H1 (cell line): ENCODE results near the gene OXNAD1. TPM values are rescaled to one million over a fixed set of nuclear protein-coding genes. Genes with fewer than 3 reads are reported as not detected.

Source experiments
- CBX8 ChIP-seq: fragments of 300-800, 300-1000 bp; sonication (generic); IDR thresholded peaks from 2 replicates; pipeline ENCODE4 v1.7.1; 2016; ENCODE audit warnings: low read depth, low read length, borderline replicate concordance
- CREB1 ChIP-seq: IDR thresholded peaks from 2 replicates; pipeline ENCODE4 v1.6.1; 2012; ENCODE audit warnings: inconsistent platforms
- JUN ChIP-seq: IDR thresholded peaks from 2 replicates; pipeline ENCODE4 v1.6.1; 2011; ENCODE audit warnings: low read depth, mild to moderate bottlenecking, improper control_type of control experiment, low read length
- KDM5A ChIP-seq: fragments of 200-600 bp; IDR thresholded peaks from 2 replicates; pipeline ENCODE4 v1.7.1; 2012; ENCODE audit warnings: mild to moderate bottlenecking, low read length, inconsistent platforms, mixed read lengths
- POU5F1 ChIP-seq: IDR thresholded peaks from 2 replicates; pipeline ENCODE4 v1.6.1; 2011; ENCODE audit warnings: low read depth, mild to moderate bottlenecking, low read length, moderate library complexity
- TEAD4 ChIP-seq: IDR thresholded peaks from 2 replicates; pipeline ENCODE4 v1.6.1; 2012; ENCODE audit warnings: low read depth, low read length, inconsistent platforms, mixed read lengths
- polyA plus RNA-seq, 7 experiments: library from polyadenylated mRNA; depleted of rRNA in 3 of 7; stranded (reverse) in 5 of 7; unstranded in 2 of 7; fragments of >200 nt in 5 of 7; fragments of 200-250 nt in 2 of 7; gene quantifications; 1 replicate in 5 of 7; 2 replicates in 1 of 7; 4 replicates in 1 of 7; pipeline versions ENCODE4 v1.2.1 to v1.2.3, GENCODE V29; 2011 to 2013; ENCODE audit warnings: missing spikeins in 2 of 7, mixed read lengths in 2 of 7
- total RNA-seq: library from RNA; stranded (reverse); fragmentation: NEBNext Ultra II Directional; extraction: Animal tissue kit (Norgen Biotek cat#: 25700); gene quantifications from 2 replicates; pipeline ENCODE4 v1.2.1, GENCODE V29; 2021
- TF ChIP-seq, protein P1 (sequence below): fragments of 300-600 bp; sonication (generic); IDR thresholded peaks from 2 replicates; pipeline ENCODE4 v1.7.1; 2012; ENCODE audit warnings: low read length, moderate library complexity, mild to moderate bottlenecking, inconsistent platforms; ENCODE audit not compliant: insufficient replicate concordance
- TF ChIP-seq, protein P2 (sequence below), 3 experiments: IDR thresholded peaks; 1 replicate in 2 of 3; 2 replicates in 1 of 3; pipeline versions ENCODE4 v1.5.1 to v1.6.1; 2011; ENCODE audit warnings: low read length in 3 of 3, mild to moderate bottlenecking in 3 of 3, inconsistent platforms in 2 of 3, low read depth in 1 of 3, moderate library complexity in 1 of 3; ENCODE audit not compliant: insufficient read depth in 1 of 3; ENCODE audit errors: control extremely low read depth in 1 of 3

Gene OXNAD1
- total and polyA plus RNA-seq, 2 of the 8 experiments (the other 6 are each of a cell fraction or from before 2014, with no cell fraction given), result 14.9 to 24.8 TPM

DNA sequence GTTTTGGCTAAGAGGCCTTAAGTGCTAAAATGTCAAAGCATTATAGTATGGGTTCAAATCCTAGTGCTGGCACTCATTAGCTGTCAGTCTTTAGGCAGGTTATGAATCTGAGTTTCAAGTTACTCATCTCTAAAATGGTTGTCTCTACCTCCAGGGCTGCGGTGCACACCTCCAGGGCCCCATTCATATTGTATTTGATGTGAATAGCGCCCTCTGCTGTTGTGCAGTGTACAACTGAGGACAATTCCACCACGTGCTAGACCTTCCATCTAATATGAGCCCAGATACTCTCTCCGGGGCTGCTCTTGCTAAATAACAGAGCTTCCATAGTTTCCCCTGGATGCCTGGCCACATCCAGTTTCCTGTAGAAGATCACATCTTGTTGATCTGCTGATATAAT is 54.3 kb downstream of the OXNAD1 start (continued):
- TF ChIP-seq, protein P1, sequence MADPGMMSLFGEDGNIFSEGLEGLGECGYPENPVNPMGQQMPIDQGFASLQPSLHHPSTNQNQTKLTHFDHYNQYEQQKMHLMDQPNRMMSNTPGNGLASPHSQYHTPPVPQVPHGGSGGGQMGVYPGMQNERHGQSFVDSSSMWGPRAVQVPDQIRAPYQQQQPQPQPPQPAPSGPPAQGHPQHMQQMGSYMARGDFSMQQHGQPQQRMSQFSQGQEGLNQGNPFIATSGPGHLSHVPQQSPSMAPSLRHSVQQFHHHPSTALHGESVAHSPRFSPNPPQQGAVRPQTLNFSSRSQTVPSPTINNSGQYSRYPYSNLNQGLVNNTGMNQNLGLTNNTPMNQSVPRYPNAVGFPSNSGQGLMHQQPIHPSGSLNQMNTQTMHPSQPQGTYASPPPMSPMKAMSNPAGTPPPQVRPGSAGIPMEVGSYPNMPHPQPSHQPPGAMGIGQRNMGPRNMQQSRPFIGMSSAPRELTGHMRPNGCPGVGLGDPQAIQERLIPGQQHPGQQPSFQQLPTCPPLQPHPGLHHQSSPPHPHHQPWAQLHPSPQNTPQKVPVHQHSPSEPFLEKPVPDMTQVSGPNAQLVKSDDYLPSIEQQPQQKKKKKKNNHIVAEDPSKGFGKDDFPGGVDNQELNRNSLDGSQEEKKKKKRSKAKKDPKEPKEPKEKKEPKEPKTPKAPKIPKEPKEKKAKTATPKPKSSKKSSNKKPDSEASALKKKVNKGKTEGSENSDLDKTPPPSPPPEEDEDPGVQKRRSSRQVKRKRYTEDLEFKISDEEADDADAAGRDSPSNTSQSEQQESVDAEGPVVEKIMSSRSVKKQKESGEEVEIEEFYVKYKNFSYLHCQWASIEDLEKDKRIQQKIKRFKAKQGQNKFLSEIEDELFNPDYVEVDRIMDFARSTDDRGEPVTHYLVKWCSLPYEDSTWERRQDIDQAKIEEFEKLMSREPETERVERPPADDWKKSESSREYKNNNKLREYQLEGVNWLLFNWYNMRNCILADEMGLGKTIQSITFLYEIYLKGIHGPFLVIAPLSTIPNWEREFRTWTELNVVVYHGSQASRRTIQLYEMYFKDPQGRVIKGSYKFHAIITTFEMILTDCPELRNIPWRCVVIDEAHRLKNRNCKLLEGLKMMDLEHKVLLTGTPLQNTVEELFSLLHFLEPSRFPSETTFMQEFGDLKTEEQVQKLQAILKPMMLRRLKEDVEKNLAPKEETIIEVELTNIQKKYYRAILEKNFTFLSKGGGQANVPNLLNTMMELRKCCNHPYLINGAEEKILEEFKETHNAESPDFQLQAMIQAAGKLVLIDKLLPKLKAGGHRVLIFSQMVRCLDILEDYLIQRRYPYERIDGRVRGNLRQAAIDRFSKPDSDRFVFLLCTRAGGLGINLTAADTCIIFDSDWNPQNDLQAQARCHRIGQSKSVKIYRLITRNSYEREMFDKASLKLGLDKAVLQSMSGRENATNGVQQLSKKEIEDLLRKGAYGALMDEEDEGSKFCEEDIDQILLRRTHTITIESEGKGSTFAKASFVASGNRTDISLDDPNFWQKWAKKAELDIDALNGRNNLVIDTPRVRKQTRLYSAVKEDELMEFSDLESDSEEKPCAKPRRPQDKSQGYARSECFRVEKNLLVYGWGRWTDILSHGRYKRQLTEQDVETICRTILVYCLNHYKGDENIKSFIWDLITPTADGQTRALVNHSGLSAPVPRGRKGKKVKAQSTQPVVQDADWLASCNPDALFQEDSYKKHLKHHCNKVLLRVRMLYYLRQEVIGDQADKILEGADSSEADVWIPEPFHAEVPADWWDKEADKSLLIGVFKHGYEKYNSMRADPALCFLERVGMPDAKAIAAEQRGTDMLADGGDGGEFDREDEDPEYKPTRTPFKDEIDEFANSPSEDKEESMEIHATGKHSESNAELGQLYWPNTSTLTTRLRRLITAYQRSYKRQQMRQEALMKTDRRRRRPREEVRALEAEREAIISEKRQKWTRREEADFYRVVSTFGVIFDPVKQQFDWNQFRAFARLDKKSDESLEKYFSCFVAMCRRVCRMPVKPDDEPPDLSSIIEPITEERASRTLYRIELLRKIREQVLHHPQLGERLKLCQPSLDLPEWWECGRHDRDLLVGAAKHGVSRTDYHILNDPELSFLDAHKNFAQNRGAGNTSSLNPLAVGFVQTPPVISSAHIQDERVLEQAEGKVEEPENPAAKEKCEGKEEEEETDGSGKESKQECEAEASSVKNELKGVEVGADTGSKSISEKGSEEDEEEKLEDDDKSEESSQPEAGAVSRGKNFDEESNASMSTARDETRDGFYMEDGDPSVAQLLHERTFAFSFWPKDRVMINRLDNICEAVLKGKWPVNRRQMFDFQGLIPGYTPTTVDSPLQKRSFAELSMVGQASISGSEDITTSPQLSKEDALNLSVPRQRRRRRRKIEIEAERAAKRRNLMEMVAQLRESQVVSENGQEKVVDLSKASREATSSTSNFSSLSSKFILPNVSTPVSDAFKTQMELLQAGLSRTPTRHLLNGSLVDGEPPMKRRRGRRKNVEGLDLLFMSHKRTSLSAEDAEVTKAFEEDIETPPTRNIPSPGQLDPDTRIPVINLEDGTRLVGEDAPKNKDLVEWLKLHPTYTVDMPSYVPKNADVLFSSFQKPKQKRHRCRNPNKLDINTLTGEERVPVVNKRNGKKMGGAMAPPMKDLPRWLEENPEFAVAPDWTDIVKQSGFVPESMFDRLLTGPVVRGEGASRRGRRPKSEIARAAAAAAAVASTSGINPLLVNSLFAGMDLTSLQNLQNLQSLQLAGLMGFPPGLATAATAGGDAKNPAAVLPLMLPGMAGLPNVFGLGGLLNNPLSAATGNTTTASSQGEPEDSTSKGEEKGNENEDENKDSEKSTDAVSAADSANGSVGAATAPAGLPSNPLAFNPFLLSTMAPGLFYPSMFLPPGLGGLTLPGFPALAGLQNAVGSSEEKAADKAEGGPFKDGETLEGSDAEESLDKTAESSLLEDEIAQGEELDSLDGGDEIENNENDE, result no peak
- TF ChIP-seq KDM5A, result no peak
- no peak for TF ChIP-seq TEAD4
- TF ChIP-seq CREB1, result peak; percentile 27; the same call in 1 of the 2 replicates
- TF ChIP-seq, protein P2, sequence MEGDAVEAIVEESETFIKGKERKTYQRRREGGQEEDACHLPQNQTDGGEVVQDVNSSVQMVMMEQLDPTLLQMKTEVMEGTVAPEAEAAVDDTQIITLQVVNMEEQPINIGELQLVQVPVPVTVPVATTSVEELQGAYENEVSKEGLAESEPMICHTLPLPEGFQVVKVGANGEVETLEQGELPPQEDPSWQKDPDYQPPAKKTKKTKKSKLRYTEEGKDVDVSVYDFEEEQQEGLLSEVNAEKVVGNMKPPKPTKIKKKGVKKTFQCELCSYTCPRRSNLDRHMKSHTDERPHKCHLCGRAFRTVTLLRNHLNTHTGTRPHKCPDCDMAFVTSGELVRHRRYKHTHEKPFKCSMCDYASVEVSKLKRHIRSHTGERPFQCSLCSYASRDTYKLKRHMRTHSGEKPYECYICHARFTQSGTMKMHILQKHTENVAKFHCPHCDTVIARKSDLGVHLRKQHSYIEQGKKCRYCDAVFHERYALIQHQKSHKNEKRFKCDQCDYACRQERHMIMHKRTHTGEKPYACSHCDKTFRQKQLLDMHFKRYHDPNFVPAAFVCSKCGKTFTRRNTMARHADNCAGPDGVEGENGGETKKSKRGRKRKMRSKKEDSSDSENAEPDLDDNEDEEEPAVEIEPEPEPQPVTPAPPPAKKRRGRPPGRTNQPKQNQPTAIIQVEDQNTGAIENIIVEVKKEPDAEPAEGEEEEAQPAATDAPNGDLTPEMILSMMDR (IDR thresholded peaks at IDR 0.05; ENCODE audit: control extremely low read depth in 1 of 3, insufficient read depth in 1 of 3, low read depth in 1 of 3, low read length in 3 of 3), result peak; percentile 44 to 73 (median 62)
- no peak for TF ChIP-seq JUN
- TF ChIP-seq CBX8, result no peak
- no peak for TF ChIP-seq POU5F1
